T follicular helper cell (primary cell): ENCODE data around the gene ERVFRD-1.

ENCODE experiments used
- DNase-seq: peaks from one replicate; pipeline ENCODE4 v3.0.0-alpha.2; 2020; ENCODE audit warnings: low read depth
- total RNA-seq, 2 experiments: gene quantifications; one replicate each; lab custom pipeline; 2026; lab: John Stamatoyannopoulos, UW

The ERVFRD-1 gene
- total RNA-seq = 0 reads per million in 2 experiments

- DNase-seq = no peak
These were observed at the start of gene ERVFRD-1 for GRCh38 chr6:11110921-11111768. Gene ERVFRD-1 (minus strand): TSS chr6:11111725. CDS start chr6:11105310, 6,415 bp downstream.

GRCh38 chr6:11160199-11160598 lies 48.7 kb upstream of the ERVFRD-1 start:
- DNase-seq = no peak

- no peak for DNase-seq
These were observed 44.1 kb upstream of the ERVFRD-1 start for GRCh38 chr6:11155589-11155988.

GRCh38 chr6:11153447-11153846 lies 41.9 kb upstream of the ERVFRD-1 start:
- DNase-seq = no peak

GRCh38 chr6:11152581-11152980 lies 41.1 kb upstream of the ERVFRD-1 start:
- DNase-seq = no peak

- no peak for DNase-seq
These were observed 40.0 kb upstream of the ERVFRD-1 start for GRCh38 chr6:11151488-11151887.

- no peak for DNase-seq
These were observed 38.0 kb upstream of the ERVFRD-1 start for GRCh38 chr6:11149551-11149950.

GRCh38 chr6:11146117-11146826 lies 34.7 kb upstream of the ERVFRD-1 start:
- DNase-seq = no peak

- DNase-seq = peak; percentile 51
These were observed 32.9 kb upstream of the ERVFRD-1 start for GRCh38 chr6:11144393-11144851.

- DNase-seq = no peak
These were observed 32.2 kb upstream of the ERVFRD-1 start for GRCh38 chr6:11143394-11144371.

GRCh38 chr6:11142296-11143027 lies 30.9 kb upstream of the ERVFRD-1 start:
- DNase-seq = no peak

- no peak for DNase-seq
These were observed 29.8 kb upstream of the ERVFRD-1 start for GRCh38 chr6:11141295-11141694.

- no peak for DNase-seq
These were observed 28.5 kb upstream of the ERVFRD-1 start for GRCh38 chr6:11140056-11140455.

GRCh38 chr6:11139051-11139960 lies 27.8 kb upstream of the ERVFRD-1 start:
- no peak for DNase-seq

- DNase-seq = no peak
These were observed 25.3 kb upstream of the ERVFRD-1 start for GRCh38 chr6:11136809-11137208.

- DNase-seq = no peak
These were observed 21.8 kb upstream of the ERVFRD-1 start for GRCh38 chr6:11133281-11133680.

GRCh38 chr6:11132194-11132888 lies 20.8 kb upstream of the ERVFRD-1 start:
- DNase-seq = no peak

- DNase-seq = no peak
These were observed 19.1 kb upstream of the ERVFRD-1 start for GRCh38 chr6:11130605-11131004.

- DNase-seq = no peak
These were observed 18.5 kb upstream of the ERVFRD-1 start for GRCh38 chr6:11129908-11130565.
